ENCODE results near the gene BACE1-AS.

DNA sequence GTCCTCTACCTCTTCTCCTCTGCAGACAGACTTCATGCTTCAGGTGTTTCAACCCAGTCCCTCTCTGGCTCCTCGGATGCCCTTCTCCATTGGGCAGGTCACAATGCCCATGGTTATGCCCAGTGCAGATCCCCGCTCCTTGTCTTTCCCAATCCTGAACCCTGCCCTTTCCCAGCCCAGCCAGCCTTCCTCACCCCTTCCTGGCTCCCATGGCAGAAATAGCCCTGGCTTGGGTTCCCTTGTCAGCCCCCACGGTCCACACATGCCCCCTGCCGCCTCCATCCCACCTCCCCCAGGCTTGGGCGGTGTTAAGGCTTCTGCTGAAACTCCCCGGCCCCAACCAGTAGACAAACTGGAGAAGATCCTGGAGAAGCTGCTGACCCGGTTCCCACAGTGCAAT is 9.3 kb upstream of the BACE1-AS start:
- TF ChIP-seq POLR2A (IDR thresholded peaks at IDR 0.05) (no peak), POLR2AphosphoS5 (IDR thresholded peaks at IDR 0.05) (no peak)
- TF ChIP-seq, protein P1, sequence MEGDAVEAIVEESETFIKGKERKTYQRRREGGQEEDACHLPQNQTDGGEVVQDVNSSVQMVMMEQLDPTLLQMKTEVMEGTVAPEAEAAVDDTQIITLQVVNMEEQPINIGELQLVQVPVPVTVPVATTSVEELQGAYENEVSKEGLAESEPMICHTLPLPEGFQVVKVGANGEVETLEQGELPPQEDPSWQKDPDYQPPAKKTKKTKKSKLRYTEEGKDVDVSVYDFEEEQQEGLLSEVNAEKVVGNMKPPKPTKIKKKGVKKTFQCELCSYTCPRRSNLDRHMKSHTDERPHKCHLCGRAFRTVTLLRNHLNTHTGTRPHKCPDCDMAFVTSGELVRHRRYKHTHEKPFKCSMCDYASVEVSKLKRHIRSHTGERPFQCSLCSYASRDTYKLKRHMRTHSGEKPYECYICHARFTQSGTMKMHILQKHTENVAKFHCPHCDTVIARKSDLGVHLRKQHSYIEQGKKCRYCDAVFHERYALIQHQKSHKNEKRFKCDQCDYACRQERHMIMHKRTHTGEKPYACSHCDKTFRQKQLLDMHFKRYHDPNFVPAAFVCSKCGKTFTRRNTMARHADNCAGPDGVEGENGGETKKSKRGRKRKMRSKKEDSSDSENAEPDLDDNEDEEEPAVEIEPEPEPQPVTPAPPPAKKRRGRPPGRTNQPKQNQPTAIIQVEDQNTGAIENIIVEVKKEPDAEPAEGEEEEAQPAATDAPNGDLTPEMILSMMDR (IDR thresholded peaks at IDR 0.05): no peak
